Ovary (tissue), 3 donors: ENCODE results near the gene NUP188.

ENCODE experiments used
- CTCF ChIP-seq, 3 donors: fragments of 450-650 bp in 2 of 3; fragments of 200-600 bp in 1 of 3; IDR thresholded peaks; one replicate each; pipeline versions ENCODE4 v1.5.1 to v1.8.0; 2016 to 2022; ENCODE audit warnings: antibody characterized with exemption in 3 of 3, mild to moderate bottlenecking in 1 of 3
- POLR2A ChIP-seq: fragments of 450-650 bp; IDR thresholded peaks from one replicate; pipeline ENCODE4 v1.6.1; 2017; ENCODE audit warnings: antibody characterized with exemption, mild to moderate bottlenecking, moderate library complexity
- donor health status: DM: no; HTN: no; CAD: no.

GRCh38 chr9:128972956-128973355 lies 25.5 kb downstream of the NUP188 start:
- TF ChIP-seq CTCF (IDR thresholded peaks at IDR 0.05) (no peak), POLR2A (no peak)
